GM21825 (cell line): ENCODE results near the gene TNS1.

Experiments
- ATAC-seq: cut with Tn5 transposase; IDR thresholded peaks from one replicate; pipeline ENCODE4 v1.9.1; 2021; ENCODE audit warnings: mild to moderate bottlenecking, moderate library complexity; ENCODE audit not compliant: unreplicated experiment

The TNS1 gene

GRCh38 chr2:217983276-217984233 lies 19.2 kb downstream of the TNS1 start:
- no peak for ATAC-seq

- ATAC-seq = no peak
Observed at GRCh38 chr2:217981971-217982370, 20.8 kb downstream of the TNS1 start.

GRCh38 chr2:217981084-217981730 lies 21.6 kb downstream of the TNS1 start:
- ATAC-seq = no peak

- no peak for ATAC-seq
Observed at GRCh38 chr2:217980591-217980990, 22.2 kb downstream of the TNS1 start.

- ATAC-seq = no peak
Observed at GRCh38 chr2:217980036-217980435, 22.8 kb downstream of the TNS1 start.

GRCh38 chr2:217979151-217979811 lies 23.5 kb downstream of the TNS1 start:
- no peak for ATAC-seq

GRCh38 chr2:217978536-217979150 lies 24.2 kb downstream of the TNS1 start:
- no peak for ATAC-seq

GRCh38 chr2:217977840-217978535 lies 24.8 kb downstream of the TNS1 start:
- no peak for ATAC-seq

GRCh38 chr2:217976301-217976700 lies 26.5 kb downstream of the TNS1 start:
- no peak for ATAC-seq

- no peak for ATAC-seq
Observed at GRCh38 chr2:217975626-217976025, 27.2 kb downstream of the TNS1 start.

GRCh38 chr2:217974389-217975005 lies 28.3 kb downstream of the TNS1 start:
- ATAC-seq = no peak

- ATAC-seq = no peak
Observed at GRCh38 chr2:217973008-217973787, 29.6 kb downstream of the TNS1 start.

- no peak for ATAC-seq
Observed at GRCh38 chr2:217972490-217972889, 30.3 kb downstream of the TNS1 start.

GRCh38 chr2:217972037-217972436 lies 30.8 kb downstream of the TNS1 start:
- no peak for ATAC-seq

GRCh38 chr2:217971166-217971565 lies 31.6 kb downstream of the TNS1 start:
- ATAC-seq = no peak

GRCh38 chr2:217970206-217970605 lies 32.6 kb downstream of the TNS1 start:
- no peak for ATAC-seq

- ATAC-seq = no peak
Observed at GRCh38 chr2:217969588-217969987, 33.2 kb downstream of the TNS1 start.

- no peak for ATAC-seq
Observed at GRCh38 chr2:217968023-217968422, 34.8 kb downstream of the TNS1 start.

- ATAC-seq = no peak
Observed at GRCh38 chr2:217966423-217967070, 36.2 kb downstream of the TNS1 start.
